B cell (primary cell): Measurements from ENCODE around the gene DHRS7. TPM values are rescaled to one million over a fixed set of nuclear protein-coding genes. Genes with fewer than 3 reads are reported as not detected.

Experiments
- ATAC-seq: fragments of 200-7000 bp; cut with Tn5 transposase; one replicate; pipeline ENCODE4 v1.10.0; 2021; ENCODE audit warnings: low read depth, mild to moderate bottlenecking, moderate number of reproducible peaks, moderate library complexity
- CTCF ChIA-PET: fragments of 350-600 bp; sonication (Branson Sonifier 250); formaldehyde crosslinking; loops from one replicate; lab custom pipeline; 2021; ENCODE audit warnings: antibody characterized with exemption, inconsistent platforms; lab: Charles Lee
- POLR2A ChIA-PET: fragments of 350-600 bp; sonication (Branson Sonifier 250); formaldehyde crosslinking; loops from one replicate; lab custom pipeline; 2021; ENCODE audit warnings: antibody characterized with exemption; lab: Charles Lee
- DNase-seq: peaks from one replicate; pipeline ENCODE4 v3.0.0; 2013
- H2AFZ ChIP-seq: 2 replicates; pipeline ENCODE4 v1.6.1; 2012; ENCODE audit warnings: mild to moderate bottlenecking, low read depth, low read length; ENCODE audit not compliant: insufficient read depth, poor library complexity, severe bottlenecking
- H3K27ac ChIP-seq, 2 donors: 1 replicate in 1 of 2; 2 replicates in 1 of 2; pipeline ENCODE4 v1.5.1; 2012 to 2013; ENCODE audit warnings: low read length in 2 of 2, mild to moderate bottlenecking in 2 of 2, moderate library complexity in 1 of 2
- H3K27me3 ChIP-seq, 4 experiments: fragments of 200-600 bp in 1 of 4; sonication (generic) in 1 of 4; replicated peaks in 1 of 4; 1 replicate in 2 of 4; 2 replicates in 2 of 4; pipeline versions ENCODE4 v1.6.1 to v1.7.0; 2013 to 2016; ENCODE audit warnings: low read length in 3 of 4, mild to moderate bottlenecking in 2 of 4, mixed read lengths in 1 of 4, moderate library complexity in 1 of 4; ENCODE audit not compliant: insufficient read depth in 4 of 4, control insufficient read depth in 3 of 4; ENCODE audit errors: control extremely low read depth in 1 of 4
- H3K36me3 ChIP-seq, 2 experiments: replicated peaks in 1 of 2; 1 replicate in 1 of 2; 2 replicates in 1 of 2; pipeline versions ENCODE4 v1.6.1 to v1.7.1; 2013; ENCODE audit warnings: low read length in 1 of 2; ENCODE audit not compliant: insufficient read depth in 2 of 2, control insufficient read depth in 1 of 2; ENCODE audit errors: control extremely low read depth in 1 of 2, extremely low read depth in 1 of 2
- H3K4me1 ChIP-seq, 2 donors: fragments of 200-600 bp in 1 of 2; sonication (generic) in 1 of 2; 1 replicate in 1 of 2; 2 replicates in 1 of 2; pipeline versions ENCODE4 v1.5.1 to v1.6.1; 2013 to 2017; ENCODE audit warnings: low read length in 2 of 2; ENCODE audit not compliant: control insufficient read depth in 2 of 2, insufficient read depth in 2 of 2
- H3K4me2 ChIP-seq: replicated peaks from 2 replicates; pipeline ENCODE3; 2012; ENCODE audit warnings: mild to moderate bottlenecking, low read depth, low read length; ENCODE audit not compliant: poor library complexity, severe bottlenecking
- H3K4me3 ChIP-seq, 5 experiments: fragments of 200-600 bp in 1 of 5; sonication (generic) in 1 of 5; 1 replicate in 3 of 5; 2 replicates in 2 of 5; pipeline versions ENCODE4 v1.5.1 to v1.7.0; 2011 to 2016; ENCODE audit warnings: low read length in 4 of 5, mild to moderate bottlenecking in 4 of 5, low read depth in 2 of 5, control low read depth in 1 of 5, moderate library complexity in 1 of 5; ENCODE audit not compliant: insufficient read depth in 1 of 5; ENCODE audit errors: control extremely low read depth in 1 of 5, extremely low read depth in 1 of 5
- H3K79me2 ChIP-seq: fragments of 200-600 bp; sonication (generic); one replicate; pipeline ENCODE4 v1.6.0; 2016; ENCODE audit warnings: low read length; ENCODE audit not compliant: control insufficient read depth, insufficient read depth
- H3K9ac ChIP-seq: fragments of 200-600 bp; sonication (generic); 2 replicates; pipeline ENCODE4 v1.6.1; 2017; ENCODE audit warnings: mild to moderate bottlenecking, low read length, moderate library complexity
- H3K9me3 ChIP-seq, 3 donors: one replicate each; pipeline versions ENCODE4 v1.6.1 to v1.7.1; 2013; ENCODE audit warnings: low read length in 2 of 3; ENCODE audit not compliant: control insufficient read depth in 2 of 3, insufficient read depth in 1 of 3; ENCODE audit errors: control extremely low read depth in 1 of 3
- H4K20me1 ChIP-seq: 2 replicates; pipeline ENCODE4 v1.6.0; 2012; ENCODE audit warnings: mild to moderate bottlenecking, low read length; ENCODE audit not compliant: insufficient read depth, control insufficient read depth, poor library complexity, severe bottlenecking
- H3K27ac Mint-ChIP-seq: one replicate; pipeline ENCODE4 v1.8.0; 2021; ENCODE audit warnings: mixed read lengths
- H3K27me3 Mint-ChIP-seq: one replicate; pipeline ENCODE4 v1.8.0; 2021; ENCODE audit warnings: mixed read lengths
- H3K4me1 Mint-ChIP-seq: one replicate; pipeline ENCODE4 v1.8.0; 2021; ENCODE audit warnings: mixed read lengths
- H3K4me3 Mint-ChIP-seq: one replicate; pipeline ENCODE4 v1.8.0; 2021; ENCODE audit warnings: mixed read lengths
- H3K9me3 Mint-ChIP-seq: one replicate; pipeline ENCODE4 v1.8.0; 2022; ENCODE audit warnings: mixed read lengths; ENCODE audit not compliant: insufficient read depth
- EZH2 ChIP-seq: IDR thresholded peaks from 2 replicates; pipeline ENCODE4 v1.6.1; 2012; ENCODE audit warnings: borderline replicate concordance, low read depth, mild to moderate bottlenecking, moderate library complexity, low read length; ENCODE audit not compliant: insufficient read depth, poor library complexity, severe bottlenecking
- WGBS: methylation state at CpG from one replicate; pipeline ENCODE4 v1.1.5; 2013; ENCODE audit warnings: missing lambda C conversion rate; ENCODE audit not compliant: insufficient coverage; 5-methylcytosine and 5-hydroxymethylcytosine counted together
- intact Hi-C: fragments of 100-400 bp; cut with micrococcal nuclease; formaldehyde crosslinking; loops from one replicate; pipeline ENCODE4 v1.10.0; 2022
- polyA plus RNA-seq: library from polyadenylated mRNA; depleted of rRNA; stranded (reverse); fragments of >200 nt; gene quantifications from 2 replicates; pipeline ENCODE4 v1.2.3, GENCODE V29; 2012
- total RNA-seq, 2 donors: library from RNA; stranded (reverse); fragments of 120-200 nt in 1 of 2; gene quantifications; 1 replicate in 1 of 2; 2 replicates in 1 of 2; pipeline versions ENCODE4 v1.2.3 to v1.2.4, GENCODE V29; 2013 to 2022
- TF ChIP-seq, protein P1 (sequence below): fragments of 200-600 bp; IDR thresholded peaks from one replicate; pipeline ENCODE4 v1.8.0; 2022; ENCODE audit warnings: antibody characterized with exemption, mild to moderate bottlenecking

The DHRS7 gene
- total and polyA plus RNA-seq, 2 donors (not counting 1 experiment from before 2014, with no cell fraction given): 25.0 to 47.5 TPM

DNA sequence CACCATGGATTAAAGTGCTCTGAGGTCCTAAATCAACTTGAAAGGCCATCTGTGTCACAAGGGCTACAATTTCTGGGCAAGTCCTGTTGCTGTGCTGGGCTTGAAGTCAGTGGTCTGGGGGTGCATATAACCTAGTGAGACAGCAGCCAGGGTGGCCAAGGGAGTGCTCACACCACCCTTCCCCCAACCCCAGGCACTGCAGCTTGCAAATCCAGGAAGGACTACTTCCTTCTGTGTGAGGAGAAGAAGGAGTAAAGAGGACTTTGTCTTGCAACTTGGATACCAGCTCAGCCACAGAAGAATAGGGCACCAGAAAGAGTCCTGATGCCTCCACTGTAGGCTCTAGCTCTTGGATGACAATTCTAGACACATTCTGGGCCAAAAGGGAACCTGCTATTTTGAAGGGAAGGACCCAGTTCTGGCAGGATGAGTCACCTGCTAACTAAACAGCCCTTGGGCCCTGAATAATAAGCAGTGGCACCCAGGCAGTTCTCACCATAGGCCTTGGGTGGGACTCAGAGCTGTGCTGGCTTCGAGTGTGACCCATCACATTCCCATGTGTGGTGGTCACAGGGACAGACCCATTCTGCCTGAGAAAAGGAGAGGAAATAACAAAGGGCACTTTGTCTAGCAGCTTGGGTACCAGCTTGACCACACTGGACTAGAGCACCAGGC, 32.6 kb upstream of the DHRS7 start:
- no peak overlapping the region for H3K27ac Mint-ChIP-seq
- no peak overlapping the region for H3K4me3 Mint-ChIP-seq
- ChIA-PET POLR2A (no interaction called here), CTCF (interaction anchor here (0.9 kb wide), 1 partner anchor 33 kb away, joined by 3 read pairs; the partner anchor contains the start of gene DHRS7)
- H3K9me3 ChIP-seq: peaks cover 0 to 16% (median 10%) of the 10 kb centered on the region in 3 donors
- DNase-seq (no peak), ATAC-seq (no peak)
- WGBS: 73% methylated on average over 1 of the region's 1 CpG
- no peaks in the 10 kb centered on the region for H4K20me1 ChIP-seq
- no peaks in the 10 kb centered on the region for H3K79me2 ChIP-seq
- no peaks in the 10 kb centered on the region for H3K36me3 ChIP-seq
- no peak overlapping the region for H3K9ac ChIP-seq
- no peaks in the 10 kb centered on the region for H3K4me1 ChIP-seq
- intact Hi-C loops: no loop called here
- H3K4me1 Mint-ChIP-seq: no peaks in the 10 kb centered on the region
- TF ChIP-seq EZH2: no peak
- TF ChIP-seq, protein P1, sequence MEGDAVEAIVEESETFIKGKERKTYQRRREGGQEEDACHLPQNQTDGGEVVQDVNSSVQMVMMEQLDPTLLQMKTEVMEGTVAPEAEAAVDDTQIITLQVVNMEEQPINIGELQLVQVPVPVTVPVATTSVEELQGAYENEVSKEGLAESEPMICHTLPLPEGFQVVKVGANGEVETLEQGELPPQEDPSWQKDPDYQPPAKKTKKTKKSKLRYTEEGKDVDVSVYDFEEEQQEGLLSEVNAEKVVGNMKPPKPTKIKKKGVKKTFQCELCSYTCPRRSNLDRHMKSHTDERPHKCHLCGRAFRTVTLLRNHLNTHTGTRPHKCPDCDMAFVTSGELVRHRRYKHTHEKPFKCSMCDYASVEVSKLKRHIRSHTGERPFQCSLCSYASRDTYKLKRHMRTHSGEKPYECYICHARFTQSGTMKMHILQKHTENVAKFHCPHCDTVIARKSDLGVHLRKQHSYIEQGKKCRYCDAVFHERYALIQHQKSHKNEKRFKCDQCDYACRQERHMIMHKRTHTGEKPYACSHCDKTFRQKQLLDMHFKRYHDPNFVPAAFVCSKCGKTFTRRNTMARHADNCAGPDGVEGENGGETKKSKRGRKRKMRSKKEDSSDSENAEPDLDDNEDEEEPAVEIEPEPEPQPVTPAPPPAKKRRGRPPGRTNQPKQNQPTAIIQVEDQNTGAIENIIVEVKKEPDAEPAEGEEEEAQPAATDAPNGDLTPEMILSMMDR: no peak
- peaks cover 0 to 7% (median 2%) of the 10 kb centered on the region in 4 experiments for H3K27me3 ChIP-seq
- H3K4me3 ChIP-seq: no peak overlapping the region
- H3K27ac ChIP-seq: no peak overlapping the region
- H3K9me3 Mint-ChIP-seq: peaks cover 8% of the 10 kb centered on the region
- H2AFZ ChIP-seq: no peak overlapping the region
- H3K4me2 ChIP-seq: no peak overlapping the region
- peaks cover 7% of the 10 kb centered on the region for H3K27me3 Mint-ChIP-seq

DNA sequence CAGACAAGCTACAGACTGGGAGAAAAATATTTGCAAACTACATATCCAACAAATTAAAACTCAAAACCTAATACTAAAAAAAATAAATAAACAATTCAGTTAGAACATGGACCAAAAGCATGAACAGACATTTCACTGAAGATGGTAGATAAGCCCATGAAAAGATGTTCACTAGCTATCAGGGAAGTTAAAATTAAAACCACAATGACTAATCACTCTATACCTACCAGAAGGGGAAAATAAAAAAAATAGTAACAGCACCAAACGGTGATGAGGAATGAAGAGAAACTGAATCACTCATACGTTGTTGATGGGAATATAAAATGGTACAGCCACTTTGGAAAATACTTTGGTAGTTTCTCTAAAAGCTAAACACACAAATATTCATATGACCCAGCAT, 31.1 kb upstream of the DHRS7 start:
- Mint-ChIP-seq H3K4me1 (no peaks in the 10 kb centered on the region), H3K9me3 (peaks cover 8% of the 10 kb centered on the region), H3K4me3 (no peak overlapping the region), H3K27ac (no peak overlapping the region), H3K27me3 (peaks cover 7% of the 10 kb centered on the region)
- POLR2A ChIA-PET: no interaction called here
- H3K4me3 ChIP-seq: no peak overlapping the region
- no peak overlapping the region for H2AFZ ChIP-seq
- H3K9me3 ChIP-seq: peaks cover 0 to 16% (median 10%) of the 10 kb centered on the region in 3 donors
- ATAC-seq (no peak), DNase-seq (no peak)
- H3K27ac ChIP-seq: no peak overlapping the region
- no peaks in the 10 kb centered on the region for H3K79me2 ChIP-seq
- H4K20me1 ChIP-seq: no peaks in the 10 kb centered on the region
- WGBS: no CpG with 5 or more reads among the region's 2 CpGs
- no peak for TF ChIP-seq EZH2
- TF ChIP-seq, protein P1: no peak
- CTCF ChIA-PET: interaction anchor here (0.9 to 1.6 kb wide), 3 partner anchors 12 to 15 kb away, joined by 3 to 8 read pairs (median 3); no protein-coding TSS in a partner anchor
- no peak overlapping the region for H3K4me2 ChIP-seq
- peaks cover 0 to 7% (median 2%) of the 10 kb centered on the region in 4 experiments for H3K27me3 ChIP-seq
- intact Hi-C loops: no loop called here
- H3K9ac ChIP-seq: no peak overlapping the region
- H3K36me3 ChIP-seq: no peaks in the 10 kb centered on the region
- H3K4me1 ChIP-seq: no peaks in the 10 kb centered on the region
